WI38 (cell line): ENCODE results near the gene TMOD1.
"Not testable (repeated sequence)": the region's sequence is repeated elsewhere in the genome, so short reads cannot be mapped to it uniquely, and the experiment has no call there.

Experiments used
- H3K4me3 ChIP-seq: 2 replicates; pipeline ENCODE4 v1.5.1; 2011; ENCODE audit warnings: low read depth, mild to moderate bottlenecking, control low read depth, low read length
- TF ChIP-seq, protein P1 (sequence below): IDR thresholded peaks from 2 replicates; pipeline ENCODE4 v1.5.1; 2012; ENCODE audit warnings: low read depth, mild to moderate bottlenecking, control low read depth, low read length

The TMOD1 gene

DNA sequence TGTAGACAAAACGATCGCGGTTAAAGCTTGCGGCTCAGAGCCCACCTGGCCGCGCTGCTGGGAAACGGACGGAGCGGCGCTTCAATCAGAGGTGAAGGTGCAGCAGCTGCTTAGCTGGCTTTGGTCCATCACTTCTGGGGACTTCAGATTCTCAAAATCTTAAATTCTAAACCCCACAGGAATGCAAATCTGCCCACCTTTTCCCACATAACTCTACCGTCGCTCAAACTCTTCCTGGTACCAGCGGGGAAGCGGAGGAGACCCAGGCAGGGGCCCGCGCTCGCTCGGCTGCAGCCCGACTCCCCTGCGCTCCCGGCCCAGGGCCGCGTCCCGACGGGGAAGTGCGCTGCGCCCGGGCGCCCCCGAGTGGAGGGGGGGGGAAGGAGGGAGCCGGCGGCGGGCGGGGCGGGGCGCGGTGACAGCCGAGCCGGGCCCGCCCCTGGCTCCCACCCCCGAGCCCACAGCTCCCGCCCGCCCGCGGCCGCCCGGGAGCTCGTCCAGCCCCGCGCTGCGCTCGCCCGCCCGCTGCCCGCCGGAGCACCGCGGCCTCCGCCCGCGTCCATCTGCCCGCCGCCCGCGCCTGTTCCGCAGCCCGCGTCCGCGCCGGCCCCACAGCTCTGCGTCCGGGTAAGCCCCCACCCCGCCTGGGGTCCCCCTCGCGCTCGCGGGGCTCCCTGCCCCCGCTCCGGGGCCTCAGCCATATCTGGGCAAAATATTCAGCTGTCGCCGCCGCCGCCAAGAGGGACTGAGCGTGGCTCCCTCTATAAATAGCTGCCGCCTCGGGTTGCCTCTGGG lies at the start of gene TMOD1:
Gene TMOD1 (plus strand): TSS at position 490 of the 795 bp plus-strand sequence. CDS start 22,523 bp downstream, outside the sequence.
- TF ChIP-seq, protein P1, sequence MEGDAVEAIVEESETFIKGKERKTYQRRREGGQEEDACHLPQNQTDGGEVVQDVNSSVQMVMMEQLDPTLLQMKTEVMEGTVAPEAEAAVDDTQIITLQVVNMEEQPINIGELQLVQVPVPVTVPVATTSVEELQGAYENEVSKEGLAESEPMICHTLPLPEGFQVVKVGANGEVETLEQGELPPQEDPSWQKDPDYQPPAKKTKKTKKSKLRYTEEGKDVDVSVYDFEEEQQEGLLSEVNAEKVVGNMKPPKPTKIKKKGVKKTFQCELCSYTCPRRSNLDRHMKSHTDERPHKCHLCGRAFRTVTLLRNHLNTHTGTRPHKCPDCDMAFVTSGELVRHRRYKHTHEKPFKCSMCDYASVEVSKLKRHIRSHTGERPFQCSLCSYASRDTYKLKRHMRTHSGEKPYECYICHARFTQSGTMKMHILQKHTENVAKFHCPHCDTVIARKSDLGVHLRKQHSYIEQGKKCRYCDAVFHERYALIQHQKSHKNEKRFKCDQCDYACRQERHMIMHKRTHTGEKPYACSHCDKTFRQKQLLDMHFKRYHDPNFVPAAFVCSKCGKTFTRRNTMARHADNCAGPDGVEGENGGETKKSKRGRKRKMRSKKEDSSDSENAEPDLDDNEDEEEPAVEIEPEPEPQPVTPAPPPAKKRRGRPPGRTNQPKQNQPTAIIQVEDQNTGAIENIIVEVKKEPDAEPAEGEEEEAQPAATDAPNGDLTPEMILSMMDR: no peak
- peak within 1 kb of the TSS; percentile 70 for H3K4me3 ChIP-seq

DNA sequence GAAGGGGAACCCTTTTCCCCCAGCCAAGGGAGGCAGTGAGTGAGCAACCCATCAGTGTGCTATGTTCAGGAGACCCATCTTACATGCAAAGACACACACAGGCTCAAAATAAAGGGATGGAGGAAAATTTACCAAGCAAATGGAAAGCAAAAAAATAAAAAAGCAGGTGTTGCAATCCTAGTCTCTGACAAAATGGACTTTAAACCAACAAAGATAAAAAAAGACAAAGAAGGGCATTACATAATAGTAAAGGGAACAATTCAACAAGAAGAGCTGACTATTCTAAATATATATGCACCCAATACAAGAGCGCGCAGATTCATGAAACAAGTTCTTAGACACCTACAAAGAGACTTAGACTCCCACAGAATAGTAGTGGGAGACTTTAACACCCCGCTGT lies 47.9 kb upstream of the TMOD1 start:
- H3K4me3 ChIP-seq: not testable (repeated sequence)

DNA sequence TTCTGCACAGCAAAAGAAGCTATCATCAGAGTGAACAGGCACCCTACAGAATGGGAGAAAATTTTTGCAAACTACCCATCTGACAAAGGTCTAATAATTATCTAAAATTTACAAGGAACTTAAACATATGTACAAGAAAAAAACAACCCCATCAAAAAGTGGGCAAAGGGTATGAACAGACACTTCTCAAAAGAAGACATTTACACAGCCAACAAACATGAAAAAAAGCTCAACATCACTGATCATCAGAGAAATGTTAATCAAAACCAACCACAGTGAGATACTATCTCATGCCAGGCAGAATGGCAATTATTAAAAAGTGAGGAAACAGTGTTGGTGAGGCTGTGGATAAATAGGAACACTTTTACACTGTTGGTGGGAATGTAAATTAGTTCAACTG lies 44.6 kb upstream of the TMOD1 start:
- not testable (repeated sequence) for H3K4me3 ChIP-seq

DNA sequence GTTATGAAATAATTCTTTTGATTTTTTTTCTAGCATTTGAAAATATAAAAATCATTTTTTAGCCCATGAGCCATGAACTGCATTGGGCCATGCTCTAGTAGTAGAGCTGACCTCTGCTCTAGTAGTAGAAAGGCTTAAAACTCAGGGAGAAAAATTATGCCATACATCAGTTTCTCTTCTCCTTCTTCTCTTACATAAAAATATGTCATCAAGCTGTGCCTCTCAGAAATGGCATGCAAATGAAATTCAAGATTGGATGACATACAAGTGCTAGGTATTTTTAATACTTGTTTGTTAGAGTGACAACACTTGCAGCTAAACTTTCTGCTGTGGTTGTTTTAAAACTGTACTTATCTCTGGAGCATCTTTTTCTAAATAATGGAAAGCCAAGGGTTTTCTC lies 42.1 kb upstream of the TMOD1 start:
- TF ChIP-seq, protein P1: no peak
- no peak overlapping the region for H3K4me3 ChIP-seq

DNA sequence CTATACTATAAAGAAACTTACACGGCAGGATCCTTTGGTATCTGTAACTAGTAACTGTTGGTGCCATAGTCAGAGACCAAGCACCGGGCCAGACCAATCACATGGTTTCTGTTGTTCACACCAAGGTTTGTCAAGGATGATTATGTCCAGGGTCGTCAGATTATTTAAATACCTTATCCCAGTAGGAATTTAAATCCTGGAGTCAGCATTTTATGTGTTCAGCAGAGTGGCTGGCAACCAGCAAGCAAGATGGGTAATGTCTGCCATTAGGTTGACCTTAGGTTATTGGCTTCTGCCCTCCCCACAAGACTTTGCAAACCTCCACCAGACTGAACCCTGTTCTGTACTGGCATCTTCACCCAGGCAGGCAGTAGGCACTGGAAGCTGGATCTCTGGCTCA lies 39.3 kb upstream of the TMOD1 start:
- TF ChIP-seq, protein P1: no peak
- H3K4me3 ChIP-seq: no peak overlapping the region

DNA sequence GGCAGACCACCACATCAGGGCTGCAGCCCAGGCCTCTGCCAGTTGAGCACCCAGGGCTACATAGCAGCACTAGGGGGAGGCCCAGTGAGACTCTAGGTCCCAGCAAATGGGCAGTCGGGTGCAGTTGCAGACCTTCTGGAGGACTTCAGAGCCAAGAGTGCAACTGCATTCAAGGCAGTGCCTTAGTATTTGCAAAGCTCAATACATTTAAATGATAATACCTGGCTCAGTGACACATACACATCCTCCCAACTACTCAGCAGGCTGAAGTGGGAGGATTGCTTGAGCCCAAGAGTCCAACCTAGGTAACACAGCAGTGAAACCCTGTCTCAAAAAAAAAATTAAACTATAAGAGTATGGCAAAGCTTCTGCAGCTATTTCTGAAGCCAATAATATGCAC lies 38.6 kb upstream of the TMOD1 start:
- TF ChIP-seq, protein P1: no peak
- H3K4me3 ChIP-seq: no peak overlapping the region

DNA sequence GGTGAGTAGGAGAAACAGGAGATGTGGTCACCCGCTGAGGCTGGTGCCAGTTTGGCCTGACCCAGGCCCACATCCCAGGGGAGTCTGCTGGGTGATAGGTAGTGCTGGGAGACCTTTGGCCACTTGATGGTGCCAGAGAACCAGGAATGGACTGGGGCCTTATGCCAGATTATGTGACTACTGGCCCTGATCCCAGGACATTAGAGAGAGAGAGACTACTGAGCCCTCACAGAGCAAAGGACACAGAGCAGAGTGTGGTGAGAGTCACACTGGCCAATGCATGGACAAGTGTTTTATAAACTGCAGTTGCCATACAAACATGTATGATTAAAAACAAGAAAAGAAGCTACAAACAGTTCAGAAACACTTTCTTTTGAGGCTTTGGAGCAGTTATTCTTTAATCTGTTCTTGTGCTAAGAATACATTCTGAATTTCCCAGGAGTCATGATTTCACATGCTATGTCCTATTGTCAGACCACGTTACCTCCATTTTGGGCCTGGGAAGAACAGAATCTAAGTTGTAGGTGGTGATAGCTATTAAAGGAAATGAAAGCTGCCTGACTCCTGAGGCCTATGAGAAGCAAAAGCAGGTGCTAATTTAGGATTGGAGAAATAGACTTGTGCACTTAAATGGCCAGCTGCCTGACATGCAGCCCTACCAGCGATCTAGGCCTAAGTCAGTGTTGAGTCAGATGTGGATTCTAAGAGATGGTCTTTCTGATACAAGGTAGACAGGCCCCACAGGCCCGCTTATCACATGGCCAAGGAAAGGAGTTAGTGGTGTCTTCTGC lies 32.6 kb upstream of the TMOD1 start:
- TF ChIP-seq, protein P1: peak; percentile 74
- H3K4me3 ChIP-seq: no peak overlapping the region

DNA sequence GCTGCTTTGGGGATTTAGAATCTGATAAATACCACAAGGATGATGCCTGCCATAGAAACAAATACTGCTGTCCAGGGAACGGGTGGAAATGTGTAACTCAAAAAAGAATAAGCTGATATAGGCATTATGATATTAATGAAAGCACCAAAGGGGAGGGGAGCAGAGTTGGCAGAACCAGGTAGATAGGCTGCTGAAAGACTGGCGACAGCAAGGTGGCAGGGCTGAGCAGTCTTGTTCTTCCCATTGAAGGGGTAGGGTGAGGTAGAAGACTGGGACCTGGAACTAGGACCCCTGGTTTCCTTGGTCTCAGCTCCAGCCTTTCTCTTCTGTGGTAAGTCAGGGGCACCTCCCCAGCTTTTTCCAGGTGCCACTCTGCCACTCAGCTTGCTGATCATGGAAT lies 31.4 kb upstream of the TMOD1 start:
- TF ChIP-seq, protein P1: no peak; the same call in 1 of the 2 replicates
- H3K4me3 ChIP-seq: no peak overlapping the region
